Measurements from ENCODE around the gene STUM. TPM values are rescaled to one million over a fixed set of nuclear protein-coding genes. Genes with fewer than 3 reads are reported as not detected.

STUM gene
- total and polyA plus RNA-seq, 2 experiments from 2014 or later, result 0.23 to 1.3 TPM

GRCh38 chr1:226625832-226626576 is 77.4 kb downstream of the STUM start:
- no peaks in the 10 kb centered on the region for H3K4me1 Mint-ChIP-seq
- no peaks in the 10 kb centered on the region for H3K79me2 ChIP-seq (replicated peaks; ENCODE audit: insufficient read depth)
- no peaks in the 10 kb centered on the region for H3F3A ChIP-seq (replicated peaks; ENCODE audit: low read depth)
- peaks cover 10% of the 10 kb centered on the region; the same call in 2 of the 3 replicates for H3K9me3 Mint-ChIP-seq
- H3K4me3 Mint-ChIP-seq, result no peak overlapping the region
- H3K27ac ChIP-seq (ENCODE audit: low read depth), result no peak overlapping the region
- no peak for DNase-seq (ENCODE audit: low spot score)
- no peaks in the 10 kb centered on the region for H3K4me1 ChIP-seq (ENCODE audit: insufficient read depth)
- H3K4me3 ChIP-seq, result no peak overlapping the region
- peaks cover 4% of the 10 kb centered on the region; the same call in 1 of the 3 replicates for H3K36me3 Mint-ChIP-seq (ENCODE audit: low read depth)
- no peaks in the 10 kb centered on the region for H3K9me2 ChIP-seq (ENCODE audit: insufficient read depth)
- peaks cover 13% of the 10 kb centered on the region for H3K27me3 ChIP-seq (ENCODE audit: insufficient read depth)
- H4K20me1 ChIP-seq (replicated peaks; ENCODE audit: insufficient read depth), result no peaks in the 10 kb centered on the region
- TF ChIP-seq CTCF (conservative IDR thresholded peaks at IDR 0.05; ENCODE audit: low read depth in 2 of 2) (no peak), EZH2 (IDR thresholded peaks at IDR 0.05; ENCODE audit: low read depth, unreplicated experiment) (no peak), POLR2AphosphoS5 (IDR thresholded peaks at IDR 0.05; ENCODE audit: low read depth) (no peak), EZH2phosphoT487 (IDR thresholded peaks at IDR 0.05; ENCODE audit: unreplicated experiment) (no peak), JUNB (IDR thresholded peaks at IDR 0.05; ENCODE audit: unreplicated experiment) (no peak), STAT1 (IDR thresholded peaks at IDR 0.05; ENCODE audit: unreplicated experiment) (no peak), NANOG (IDR thresholded peaks at IDR 0.05; ENCODE audit: borderline replicate concordance) (no peak), REST (IDR thresholded peaks at IDR 0.05; ENCODE audit: unreplicated experiment) (no peak), ETS1 (IDR thresholded peaks at IDR 0.05) (no peak)
- ATAC-seq, result no peak
- no peaks in the 10 kb centered on the region for H3K36me3 ChIP-seq (ENCODE audit: insufficient read depth)
- no peak overlapping the region for H3K27ac Mint-ChIP-seq
- no peak overlapping the region for H2AFZ ChIP-seq
- H3K4me2 ChIP-seq, result no peak overlapping the region
- peaks cover 18% of the 10 kb centered on the region for H3K27me3 Mint-ChIP-seq (ENCODE audit: insufficient read depth, low read depth, poor library complexity)
